ENCODE results near the gene EDA. TPM values are rescaled to one million over a fixed set of nuclear protein-coding genes. Genes with fewer than 3 reads are reported as not detected.

The EDA gene
- total RNA-seq, 2 experiments from 2014 or later: 1.8 to 3.9 TPM

GRCh38 chrX:69919749-69920148 lies 303.8 kb downstream of the EDA start:
- BruUV-seq (replicated peaks): no TSS peak
- CTCF ChIA-PET (ENCODE audit: unreplicated experiment): no interaction called here
- Histone ChIP-seq H3K36me3 (ENCODE audit: insufficient read depth, low read length) (no peaks in the 10 kb centered on the region), H3K4me3 (ENCODE audit: low read depth, low read length, poor library complexity, severe bottlenecking) (no peak overlapping the region), H3K79me2 (ENCODE audit: insufficient read depth, low read depth, low read length) (no peaks in the 10 kb centered on the region), H3K9me3 (ENCODE audit: low read length) (no peaks in the 10 kb centered on the region), H2AFZ (ENCODE audit: low read length) (no peak overlapping the region), H3K4me2 (ENCODE audit: low read length) (no peak overlapping the region), H3K27ac (ENCODE audit: low read depth, low read length, poor library complexity, severe bottlenecking) (no peak overlapping the region), H3K9me2 (ENCODE audit: insufficient read depth, low read length) (no peaks in the 10 kb centered on the region), H4K20me1 (ENCODE audit: insufficient read depth, low read length) (no peaks in the 10 kb centered on the region), H3K4me1 (ENCODE audit: insufficient read depth, low read length, poor library complexity, severe bottlenecking) (no peaks in the 10 kb centered on the region)
- TF ChIP-seq EZH2phosphoT487 (IDR thresholded peaks at IDR 0.05; ENCODE audit: borderline replicate concordance, low read depth, low read length) (no peak), CTCF (conservative IDR thresholded peaks at IDR 0.05; ENCODE audit: low read length) (no peak)
- POLR2A ChIA-PET: no interaction called here
- intact Hi-C loops (cut with micrococcal nuclease; ENCODE audit: unreplicated experiment): no loop called here
- no peak for DNase-seq (ENCODE audit: low spot score)

GRCh38 chrX:69932323-69932722 lies 316.4 kb downstream of the EDA start:
- DNase-seq (ENCODE audit: low spot score): no peak
- Histone ChIP-seq H3K4me2 (ENCODE audit: low read length) (no peak overlapping the region), H3K4me3 (ENCODE audit: low read depth, low read length, poor library complexity, severe bottlenecking) (no peak overlapping the region), H3K36me3 (ENCODE audit: insufficient read depth, low read length) (no peaks in the 10 kb centered on the region), H3K9me3 (ENCODE audit: low read length) (no peaks in the 10 kb centered on the region), H3K79me2 (ENCODE audit: insufficient read depth, low read depth, low read length) (no peaks in the 10 kb centered on the region), H2AFZ (ENCODE audit: low read length) (no peak overlapping the region), H3K9me2 (ENCODE audit: insufficient read depth, low read length) (no peaks in the 10 kb centered on the region), H3K27ac (ENCODE audit: low read depth, low read length, poor library complexity, severe bottlenecking) (no peak overlapping the region), H3K4me1 (ENCODE audit: insufficient read depth, low read length, poor library complexity, severe bottlenecking) (no peaks in the 10 kb centered on the region), H4K20me1 (ENCODE audit: insufficient read depth, low read length) (no peaks in the 10 kb centered on the region)
- ChIA-PET POLR2A (no interaction called here), CTCF (ENCODE audit: unreplicated experiment) (no interaction called here)
- TF ChIP-seq EZH2phosphoT487 (IDR thresholded peaks at IDR 0.05; ENCODE audit: borderline replicate concordance, low read depth, low read length): no peak
- TF ChIP-seq CTCF (conservative IDR thresholded peaks at IDR 0.05; ENCODE audit: low read length): no peak
- intact Hi-C loops (cut with micrococcal nuclease; ENCODE audit: unreplicated experiment): no loop called here
- no TSS peak for BruUV-seq (replicated peaks)

GRCh38 chrX:69948276-69948797 lies 332.4 kb downstream of the EDA start:
- H3K79me2 ChIP-seq (ENCODE audit: insufficient read depth, low read depth, low read length): no peaks in the 10 kb centered on the region
- intact Hi-C loops (cut with micrococcal nuclease; ENCODE audit: unreplicated experiment): no loop called here
- no peak overlapping the region for H2AFZ ChIP-seq (ENCODE audit: low read length)
- no TSS peak for BruUV-seq (replicated peaks)
- no peak for DNase-seq (ENCODE audit: low spot score)
- H4K20me1 ChIP-seq (ENCODE audit: insufficient read depth, low read length): no peaks in the 10 kb centered on the region
- no peak overlapping the region for H3K4me2 ChIP-seq (ENCODE audit: low read length)
- H3K9me3 ChIP-seq (ENCODE audit: low read length): no peaks in the 10 kb centered on the region
- no peaks in the 10 kb centered on the region for H3K4me1 ChIP-seq (ENCODE audit: insufficient read depth, low read length, poor library complexity, severe bottlenecking)
- no peak overlapping the region for H3K4me3 ChIP-seq (ENCODE audit: low read depth, low read length, poor library complexity, severe bottlenecking)
- no peak overlapping the region for H3K27ac ChIP-seq (ENCODE audit: low read depth, low read length, poor library complexity, severe bottlenecking)
- CTCF ChIA-PET (ENCODE audit: unreplicated experiment): no interaction called here
- no peaks in the 10 kb centered on the region for H3K36me3 ChIP-seq (ENCODE audit: insufficient read depth, low read length)
- TF ChIP-seq CTCF (conservative IDR thresholded peaks at IDR 0.05; ENCODE audit: low read length) (no peak), EZH2phosphoT487 (IDR thresholded peaks at IDR 0.05; ENCODE audit: borderline replicate concordance, low read depth, low read length) (no peak)
- no peaks in the 10 kb centered on the region for H3K9me2 ChIP-seq (ENCODE audit: insufficient read depth, low read length)
- POLR2A ChIA-PET: no interaction called here

Measured in OCI-LY7 (cell line).